Renal cortex interstitium (tissue), 11 donors: ENCODE results near the gene B3GALT2. TPM values are rescaled to one million over a fixed set of nuclear protein-coding genes. Genes with fewer than 3 reads are reported as not detected.

Experiments used
- DNase-seq, 11 donors: peaks; one replicate each; pipeline ENCODE4 v3.0.0-alpha.2; 2013; ENCODE audit warnings: low read depth in 9 of 11, low spot score in 4 of 11; ENCODE audit errors: extremely low read depth in 1 of 11
- polyA plus RNA-seq, 3 donors: library from polyadenylated mRNA; unstranded; fragments of 120-200 nt; gene quantifications; one replicate each; pipeline ENCODE4 v1.2.1, GENCODE V29; 2013; ENCODE audit not compliant: insufficient read length in 3 of 3

The B3GALT2 gene
- polyA plus RNA-seq, 3 donors: 14.0 to 16.2 (median 15.1) TPM

DNA sequence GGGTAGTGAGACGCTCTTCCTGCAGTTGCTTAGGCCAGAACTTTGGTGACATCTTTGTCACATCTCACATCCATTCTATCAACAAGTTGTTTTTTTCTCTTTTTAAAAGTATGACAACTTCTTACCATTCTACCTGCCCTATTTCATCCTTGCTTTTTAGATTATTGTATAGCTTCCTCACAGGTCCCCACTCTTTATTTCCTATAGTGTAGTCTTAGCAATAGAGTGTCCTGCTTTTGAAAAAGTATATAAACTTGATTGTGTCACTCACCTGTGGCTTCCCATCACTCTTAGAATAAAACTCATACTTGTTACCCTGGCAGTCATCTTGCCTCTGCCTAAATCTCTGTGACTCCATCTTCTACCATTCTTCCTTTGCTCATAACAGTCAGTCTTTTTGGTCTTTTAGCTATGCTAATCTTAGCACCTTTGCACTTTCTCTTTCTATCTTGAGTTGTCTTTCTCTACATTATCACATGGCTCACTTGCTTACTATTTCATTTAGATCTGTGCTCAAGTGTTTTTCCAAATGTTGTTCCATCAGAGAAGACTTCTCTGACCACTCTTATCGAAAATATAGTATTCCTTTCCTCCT lies 55.0 kb downstream of the B3GALT2 start:
- no peak for DNase-seq

Other genes with a start within 250 kb of the B3GALT2 start
- 10 to 100 TPM; 36.9 to 48.7 (median 43.3) TPM for gene UCHL5, start 127.3 kb downstream of the B3GALT2 start, polyA plus RNA-seq
- 10 to 100 TPM; 38.8 to 51.6 (median 45.6) TPM for gene RO60, start 127.0 kb downstream of the B3GALT2 start, polyA plus RNA-seq
- 10 to 100 TPM; 13.1 to 13.3 (median 13.3) TPM for gene GLRX2, start 81.2 kb downstream of the B3GALT2 start, polyA plus RNA-seq
- gene CDC73, start 64.6 kb downstream of the B3GALT2 start, polyA plus RNA-seq: 10 to 100 TPM; 41.4 to 46.1 (median 42.1) TPM